ENCODE results near the gene VIPR1.

- TF ChIP-seq CTCF (IDR thresholded peaks at IDR 0.05): no peak
- TF ChIP-seq POLR2A (IDR thresholded peaks at IDR 0.05): no peak
Measured at GRCh38 chr3:42575137-42575741, 72.8 kb downstream of the VIPR1 start.

Data from heart left ventricle (tissue), 13 donors.